SK-N-MC (cell line): ENCODE results near the gene HINT1.
"Not testable (repeated sequence)": the region's sequence is repeated elsewhere in the genome, so short reads cannot be mapped to it uniquely, and the experiment has no call there.

Experiments used
- DNase-seq: peaks from one replicate; pipeline ENCODE4 v3.0.0-alpha.2; 2011; ENCODE audit warnings: low read depth, low spot score
- H3K27ac ChIP-seq: fragments of 200-600 bp; sonication (generic); 2 replicates; pipeline ENCODE4 v1.5.1; 2016; ENCODE audit warnings: mixed run types
- H3K36me3 ChIP-seq: fragments of 200-600 bp; sonication (generic); 2 replicates; pipeline ENCODE4 v1.6.1; 2017; ENCODE audit warnings: antibody characterized with exemption, low read length, mixed read lengths; ENCODE audit not compliant: insufficient read depth
- H3K4me3 ChIP-seq: fragments of 200-600 bp; sonication (generic); 2 replicates; pipeline ENCODE4 v1.5.1; 2016
- H3K9ac ChIP-seq: fragments of 200-600 bp; sonication (generic); 2 replicates; pipeline ENCODE4 v1.8.0; 2017; ENCODE audit warnings: mixed run types, mixed read lengths; ENCODE audit not compliant: insufficient read length
- H3K9me3 ChIP-seq: fragments of 200-600 bp; sonication (generic); 2 replicates; pipeline ENCODE4 v1.6.1; 2017; ENCODE audit warnings: low read depth, mild to moderate bottlenecking, antibody characterized with exemption, low read length, moderate library complexity, mixed read lengths
- EZH2 ChIP-seq: fragments of 200-600 bp; sonication (generic); IDR thresholded peaks from one replicate; pipeline ENCODE4 v1.6.1; 2017; ENCODE audit warnings: antibody characterized with exemption
- FOXP2 ChIP-seq: optimal IDR thresholded peaks from 2 replicates; pipeline ENCODE3; 2011; ENCODE audit warnings: mild to moderate bottlenecking, moderate library complexity; ENCODE audit not compliant: insufficient read depth; ENCODE audit errors: extremely low read length, control extremely low read depth
- POLR2AphosphoS5 ChIP-seq: IDR thresholded peaks from 2 replicates; pipeline ENCODE4 v1.6.1; 2012; ENCODE audit warnings: mild to moderate bottlenecking, low read depth, low read length, borderline replicate concordance

The HINT1 gene

GRCh38 chr5:131147258-131147657 lies 17.8 kb downstream of the HINT1 start:
- TF ChIP-seq EZH2 (no peak), POLR2AphosphoS5 (no peak), FOXP2 (no peak)
- no peaks in the 10 kb centered on the region for H3K36me3 ChIP-seq
- H3K27ac ChIP-seq: no peak overlapping the region
- H3K9me3 ChIP-seq: no peaks in the 10 kb centered on the region
- no peak overlapping the region for H3K9ac ChIP-seq
- DNase-seq: no peak
- no peak overlapping the region for H3K4me3 ChIP-seq

DNA sequence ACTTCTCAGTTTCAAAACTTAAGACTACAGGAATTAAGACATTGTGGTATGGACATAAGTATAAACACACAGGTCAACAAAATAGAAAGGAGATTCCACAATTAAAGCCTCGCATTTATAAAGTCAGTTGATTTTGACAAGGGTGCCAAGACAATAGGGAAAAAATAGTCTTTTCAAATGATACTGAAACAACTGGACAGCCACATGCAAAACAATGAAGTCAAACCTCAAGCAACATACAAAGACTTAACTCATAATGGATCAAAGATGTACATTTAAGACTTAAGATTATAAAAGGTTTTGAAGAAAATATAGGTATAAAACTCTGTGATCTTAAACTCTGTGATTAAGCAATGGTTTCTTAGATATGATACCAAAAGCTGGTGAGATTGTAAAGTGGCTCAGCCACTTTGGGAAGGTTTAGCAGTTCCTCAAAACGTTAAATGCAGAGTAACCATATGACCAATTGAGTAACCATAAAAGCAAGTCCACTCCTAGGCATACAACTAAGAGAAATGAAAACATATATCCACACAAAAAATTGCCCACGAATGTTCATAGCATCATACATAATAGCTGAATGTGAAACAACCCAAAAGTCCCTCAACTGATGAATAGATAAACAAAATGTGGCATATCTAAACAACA lies 22.0 kb downstream of the HINT1 start:
- TF ChIP-seq FOXP2 (no peak), EZH2 (no peak), POLR2AphosphoS5 (no peak)
- Histone ChIP-seq H3K9ac (no peak overlapping the region), H3K9me3 (no peaks in the 10 kb centered on the region), H3K4me3 (no peak overlapping the region), H3K36me3 (no peaks in the 10 kb centered on the region), H3K27ac (no peak overlapping the region)
- no peak for DNase-seq

DNA sequence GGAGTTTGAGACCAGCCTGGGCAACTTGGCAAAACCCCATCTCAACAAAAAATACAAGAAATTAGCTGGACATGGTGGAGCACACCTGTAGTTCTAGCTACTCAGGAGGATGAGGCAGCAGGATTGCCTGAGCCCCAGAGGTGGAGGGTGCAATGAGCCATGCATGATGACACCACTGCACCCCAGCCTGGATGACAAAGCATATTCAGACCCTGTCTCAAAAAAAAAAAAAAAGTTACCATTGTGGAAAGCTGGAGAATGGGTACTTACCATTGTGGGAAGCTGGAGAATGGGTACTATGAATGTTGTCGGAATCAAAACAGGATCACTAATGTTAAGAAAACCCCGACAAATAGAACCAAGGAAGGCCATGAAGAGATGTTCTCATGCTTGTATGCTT lies 25.7 kb downstream of the HINT1 start:
- Histone ChIP-seq H3K9ac (no peak overlapping the region), H3K36me3 (no peaks in the 10 kb centered on the region), H3K4me3 (no peak overlapping the region), H3K9me3 (no peaks in the 10 kb centered on the region), H3K27ac (no peak overlapping the region)
- no peak for DNase-seq
- TF ChIP-seq EZH2 (no peak), FOXP2 (no peak), POLR2AphosphoS5 (no peak)

- not testable (repeated sequence) for DNase-seq, H3K36me3 ChIP-seq, H3K27ac ChIP-seq, H3K9ac ChIP-seq, H3K9me3 ChIP-seq, H3K4me3 ChIP-seq
Observed at GRCh38 chr5:131138406-131138805, 26.6 kb downstream of the HINT1 start.

DNA sequence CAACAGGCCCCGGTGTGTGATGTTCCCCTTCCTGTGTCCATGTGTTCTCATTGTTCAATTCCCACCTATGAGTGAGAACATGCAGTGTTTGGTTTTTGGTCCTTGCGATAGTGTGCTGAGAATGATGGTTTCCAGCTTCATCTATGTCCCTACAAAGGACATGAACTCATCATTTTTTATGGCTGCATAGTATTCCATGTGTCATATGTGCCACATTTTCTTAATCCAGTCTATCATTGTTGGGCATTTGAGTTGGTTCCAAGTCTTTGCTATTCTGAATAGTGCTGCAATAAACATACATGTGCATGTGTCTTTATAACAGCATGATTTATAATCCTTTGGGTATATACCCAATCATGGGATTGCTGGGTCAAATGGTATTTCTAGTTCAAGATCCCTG lies 32.0 kb downstream of the HINT1 start:
- H3K4me3 ChIP-seq, H3K27ac ChIP-seq, H3K9me3 ChIP-seq, H3K9ac ChIP-seq, DNase-seq, H3K36me3 ChIP-seq: not testable (repeated sequence)

DNA sequence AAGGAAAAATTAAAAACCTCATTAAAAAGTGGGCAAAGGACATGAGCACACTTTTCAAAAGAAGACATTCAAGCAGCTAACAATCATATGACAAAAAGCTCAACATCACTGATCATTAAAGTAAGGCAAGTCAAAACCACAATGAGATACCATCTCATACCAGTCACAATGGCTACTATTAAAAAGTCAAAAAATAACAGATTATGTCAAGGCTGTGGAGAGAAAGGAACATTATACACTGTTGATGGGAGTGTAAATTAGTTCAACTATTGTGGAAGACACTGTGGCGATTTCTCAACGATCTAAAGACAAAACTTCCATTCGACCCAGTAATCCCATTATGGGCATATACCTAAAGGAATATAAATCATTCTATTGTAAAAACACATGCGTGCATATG lies 35.8 kb downstream of the HINT1 start:
- Histone ChIP-seq H3K27ac (no peak overlapping the region), H3K9ac (no peak overlapping the region), H3K36me3 (no peaks in the 10 kb centered on the region), H3K4me3 (no peak overlapping the region), H3K9me3 (no peaks in the 10 kb centered on the region)
- TF ChIP-seq FOXP2 (no peak), EZH2 (no peak), POLR2AphosphoS5 (no peak)
- DNase-seq: no peak

DNA sequence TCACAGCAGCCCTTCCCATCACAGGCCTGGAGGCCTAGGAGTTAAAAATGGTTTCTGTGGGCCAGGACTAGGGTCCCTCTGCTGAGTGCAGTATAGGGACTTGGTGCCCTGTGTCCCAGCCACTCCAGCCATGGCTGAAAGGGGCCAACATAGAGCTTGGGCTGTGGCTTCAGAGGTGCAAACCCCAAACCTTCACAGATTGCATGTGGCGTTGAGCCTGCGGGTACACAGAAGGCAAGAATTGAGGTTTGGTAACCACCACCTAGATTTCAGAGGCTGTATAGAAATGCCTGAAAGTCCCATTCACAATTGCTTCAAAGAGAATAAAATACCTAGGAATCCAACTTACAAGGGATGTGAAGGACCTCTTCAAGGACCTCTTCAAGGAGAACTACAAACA lies 37.8 kb downstream of the HINT1 start:
- H3K9ac ChIP-seq, H3K9me3 ChIP-seq, H3K36me3 ChIP-seq, H3K27ac ChIP-seq, H3K4me3 ChIP-seq, DNase-seq: not testable (repeated sequence)

GRCh38 chr5:131114754-131115153 lies 50.3 kb downstream of the HINT1 start:
- no peak overlapping the region for H3K4me3 ChIP-seq
- H3K9me3 ChIP-seq: no peaks in the 10 kb centered on the region
- H3K27ac ChIP-seq: no peak overlapping the region
- TF ChIP-seq FOXP2: no peak
- no peak for TF ChIP-seq POLR2AphosphoS5
- H3K36me3 ChIP-seq: no peaks in the 10 kb centered on the region
- DNase-seq: no peak
- H3K9ac ChIP-seq: no peak overlapping the region

DNA sequence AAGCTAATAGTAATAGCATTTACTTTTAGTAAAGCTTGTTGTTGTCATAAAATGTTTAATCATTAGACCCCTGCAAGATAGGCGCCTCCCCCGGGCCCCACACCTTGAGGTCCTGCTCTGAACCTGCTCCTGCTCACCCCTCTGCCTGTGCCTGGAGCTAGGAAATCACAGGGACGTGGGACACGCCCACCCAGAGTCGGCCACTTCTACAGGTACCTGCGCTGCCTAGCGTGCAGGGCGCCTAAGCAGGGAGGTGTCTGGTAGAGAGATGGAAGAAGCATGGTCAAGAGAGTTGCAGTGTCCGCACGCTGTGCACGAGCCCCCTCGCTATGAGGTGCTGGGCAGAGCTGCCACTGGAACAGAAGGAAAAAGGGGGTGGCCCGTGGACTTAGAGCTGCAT lies 52.6 kb downstream of the HINT1 start:
- H3K9me3 ChIP-seq: no peaks in the 10 kb centered on the region
- no peak overlapping the region for H3K9ac ChIP-seq
- DNase-seq: no peak
- H3K27ac ChIP-seq: no peak overlapping the region
- H3K4me3 ChIP-seq: no peak overlapping the region
- H3K36me3 ChIP-seq: no peaks in the 10 kb centered on the region
- TF ChIP-seq POLR2AphosphoS5 (no peak), EZH2 (no peak)

DNA sequence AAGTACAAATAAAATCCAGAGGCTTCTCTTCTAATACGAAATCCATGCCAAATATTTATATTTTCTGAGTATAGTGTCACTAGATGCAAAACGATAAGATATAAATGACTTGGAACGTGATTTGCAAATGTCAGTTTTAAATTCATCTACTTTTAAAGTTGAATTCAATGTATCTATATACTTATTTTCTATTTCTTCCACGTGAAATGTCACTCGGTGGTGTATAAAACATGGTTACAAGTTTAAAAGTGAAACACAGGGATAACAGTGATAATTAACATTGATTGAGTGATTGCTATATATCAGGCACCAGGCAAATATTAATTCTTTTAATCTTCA lies 54.8 kb downstream of the HINT1 start:
- no peak for DNase-seq
- H3K4me3 ChIP-seq: no peak overlapping the region
- no peaks in the 10 kb centered on the region for H3K9me3 ChIP-seq
- TF ChIP-seq FOXP2 (no peak), EZH2 (no peak), POLR2AphosphoS5 (no peak)
- no peaks in the 10 kb centered on the region for H3K36me3 ChIP-seq
- no peak overlapping the region for H3K9ac ChIP-seq
- H3K27ac ChIP-seq: no peak overlapping the region
